ENCODE measurements around the gene IMMP2L. TPM values are rescaled to one million over a fixed set of nuclear protein-coding genes. Genes with fewer than 3 reads are reported as not detected.

Gene IMMP2L
- polyA plus RNA-seq, 3 donors: 41.3 to 49.8 (median 43.0) TPM

GRCh38 chr7:110898516-110898915, 663.8 kb downstream of the IMMP2L start:
- no peak for DNase-seq (ENCODE audit: extremely low read depth in 1 of 11, low read depth in 9 of 11, low spot score in 4 of 11)

DNA sequence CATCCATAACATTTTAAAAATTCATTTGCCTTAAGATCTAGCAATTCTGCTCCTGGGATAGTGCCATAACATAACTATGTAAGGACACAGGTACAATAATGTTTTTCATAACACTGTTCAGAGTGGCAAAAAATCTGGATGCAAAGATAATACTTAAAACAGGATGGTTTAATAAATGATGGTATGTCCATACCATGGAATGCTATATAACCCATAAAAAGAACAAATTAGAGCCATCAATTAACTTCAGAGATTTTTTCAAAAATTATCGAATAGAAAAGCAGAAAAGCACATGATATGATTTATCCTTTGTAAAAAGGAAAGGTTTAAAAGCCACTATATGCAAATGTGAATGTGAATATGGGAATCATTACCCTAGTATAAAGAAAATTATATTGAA, 664.8 kb downstream of the IMMP2L start:
- no peak for DNase-seq (ENCODE audit: extremely low read depth in 1 of 11, low read depth in 9 of 11, low spot score in 4 of 11)

DNA sequence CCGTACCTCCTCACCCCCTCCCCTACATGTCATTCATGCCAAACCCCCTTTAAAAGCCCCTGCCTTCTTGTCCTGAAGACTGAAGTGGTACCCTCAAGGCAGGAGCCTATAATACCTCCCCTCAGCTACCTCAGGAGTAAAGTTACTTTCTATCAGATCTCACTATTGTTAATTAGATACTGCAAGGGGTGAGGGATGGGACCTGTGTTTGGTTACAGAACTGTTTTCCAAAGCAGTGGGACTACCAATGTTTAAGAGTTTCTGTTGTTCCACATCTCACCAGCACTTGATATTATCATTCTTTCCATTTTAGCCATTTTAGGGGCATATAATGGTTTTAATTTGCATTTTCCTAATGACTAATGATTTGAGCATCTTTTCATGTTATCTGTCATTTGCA, 668.2 kb downstream of the IMMP2L start:
- DNase-seq (ENCODE audit: extremely low read depth in 1 of 11, low read depth in 9 of 11, low spot score in 4 of 11): no peak

- DNase-seq (ENCODE audit: extremely low read depth in 1 of 11, low read depth in 9 of 11, low spot score in 4 of 11): no peak
These were observed 671.1 kb downstream of the IMMP2L start for GRCh38 chr7:110891197-110891596.

GRCh38 chr7:110890101-110890500, 672.2 kb downstream of the IMMP2L start:
- no peak for DNase-seq (ENCODE audit: extremely low read depth in 1 of 11, low read depth in 9 of 11, low spot score in 4 of 11)

- no peak for DNase-seq (ENCODE audit: extremely low read depth in 1 of 11, low read depth in 9 of 11, low spot score in 4 of 11)
These were observed 673.0 kb downstream of the IMMP2L start for GRCh38 chr7:110889335-110889734.

- DNase-seq (ENCODE audit: extremely low read depth in 1 of 11, low read depth in 9 of 11, low spot score in 4 of 11): peak in 5 of 11 donors; percentile 12 to 35 (median 17)
These were observed 673.7 kb downstream of the IMMP2L start for GRCh38 chr7:110888641-110889040.

DNA sequence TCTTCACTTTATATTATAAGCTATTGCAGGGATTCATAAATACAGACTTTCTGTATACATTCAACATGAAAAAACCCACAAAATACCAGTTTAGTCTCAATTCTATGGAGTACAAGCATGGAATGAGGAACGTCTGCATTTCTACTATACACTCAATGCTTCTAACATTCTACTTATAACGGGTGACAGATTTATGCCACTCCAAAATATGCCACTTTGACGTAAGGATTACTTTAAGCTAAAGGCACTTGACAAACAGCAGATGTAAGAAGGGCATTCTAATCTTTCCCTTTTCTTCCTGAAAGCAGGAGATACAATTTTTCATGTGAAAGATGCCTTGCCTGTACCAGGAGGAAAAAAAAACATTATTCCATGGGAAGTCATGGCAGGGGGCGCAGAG, 676.8 kb downstream of the IMMP2L start:
- no peak for DNase-seq (ENCODE audit: extremely low read depth in 1 of 11, low read depth in 9 of 11, low spot score in 4 of 11)

DNA sequence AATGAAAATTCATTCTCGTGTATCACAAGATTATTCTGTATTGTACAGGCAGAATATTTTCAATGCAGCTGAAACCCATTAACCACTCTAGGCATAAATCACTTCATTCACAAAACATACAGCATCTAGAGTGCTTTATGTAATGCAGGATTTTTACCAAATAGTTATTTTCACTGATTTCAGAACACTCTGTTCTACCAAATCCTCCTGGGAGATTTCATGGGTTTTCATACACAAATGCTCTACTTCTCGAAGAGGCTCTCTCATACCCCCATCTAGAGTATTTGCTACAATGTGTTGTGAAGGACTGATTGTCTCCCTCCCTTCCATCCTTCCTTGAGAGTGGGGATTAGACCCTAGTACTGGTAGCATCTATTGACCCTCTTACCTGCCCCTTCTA, 680.6 kb downstream of the IMMP2L start:
- no peak for DNase-seq (ENCODE audit: extremely low read depth in 1 of 11, low read depth in 9 of 11, low spot score in 4 of 11)

DNA sequence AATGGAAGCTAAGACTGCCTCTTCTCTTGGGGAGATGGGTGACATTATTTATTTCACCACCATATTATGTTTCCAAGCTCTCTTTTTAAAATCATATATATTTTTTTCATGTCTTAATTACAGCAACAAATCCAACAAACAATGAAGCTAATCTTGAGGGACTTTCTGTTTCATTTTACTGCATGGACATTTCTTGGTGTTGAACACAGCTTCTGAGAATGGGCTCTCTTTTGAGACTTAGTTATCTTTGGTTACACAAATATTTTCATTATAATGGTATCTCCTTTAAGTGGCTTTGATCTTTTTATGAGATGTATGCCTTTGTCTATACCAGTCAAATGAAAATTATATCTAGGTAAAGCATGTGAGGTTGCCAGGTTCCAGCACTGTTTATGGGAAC, 681.3 kb downstream of the IMMP2L start:
- DNase-seq (ENCODE audit: extremely low read depth in 1 of 11, low read depth in 9 of 11, low spot score in 4 of 11): no peak

DNA sequence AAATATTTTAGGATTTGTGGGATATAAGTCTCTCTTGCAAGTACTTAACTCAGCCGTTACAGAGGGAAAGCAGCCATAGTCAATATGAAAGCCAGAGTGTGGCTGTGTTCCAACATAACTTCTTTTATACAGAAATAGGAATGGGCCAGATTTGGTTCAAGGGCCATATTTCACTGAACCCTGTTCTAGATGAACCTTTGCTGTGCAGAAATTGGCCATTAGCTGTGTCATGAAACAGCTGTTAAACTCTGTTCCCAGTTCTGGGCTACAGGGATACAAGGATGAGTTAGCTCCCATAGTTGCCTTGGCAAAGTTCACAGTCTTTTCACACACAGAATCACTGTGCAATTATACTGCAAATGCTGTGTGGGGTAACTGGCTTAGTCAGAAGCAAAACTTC, 685.3 kb downstream of the IMMP2L start:
- DNase-seq (ENCODE audit: extremely low read depth in 1 of 11, low read depth in 9 of 11, low spot score in 4 of 11): peak; percentile 8 to 58 (median 32)

GRCh38 chr7:110875346-110875745, 686.9 kb downstream of the IMMP2L start:
- no peak for DNase-seq (ENCODE audit: extremely low read depth in 1 of 11, low read depth in 9 of 11, low spot score in 4 of 11)

DNA sequence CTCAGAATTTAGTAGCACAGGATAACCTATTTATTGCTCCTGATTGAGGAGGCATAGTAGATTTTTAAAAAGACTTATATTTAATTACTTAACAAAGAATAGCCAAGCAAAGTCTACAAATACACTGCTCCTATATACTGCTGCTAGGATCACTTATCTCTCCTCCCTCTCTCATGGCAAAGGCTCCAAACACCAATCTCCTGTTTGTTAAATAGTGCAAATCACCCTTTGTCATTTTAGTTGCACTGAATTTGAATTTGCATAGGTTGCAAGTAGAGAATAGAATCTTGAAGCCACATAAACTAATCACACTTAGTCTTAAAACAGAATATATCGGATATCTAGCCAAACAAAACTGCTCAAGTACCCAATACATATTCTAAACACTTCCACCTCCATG, 690.4 kb downstream of the IMMP2L start:
- no peak for DNase-seq (ENCODE audit: extremely low read depth in 1 of 11, low read depth in 9 of 11, low spot score in 4 of 11)

DNA sequence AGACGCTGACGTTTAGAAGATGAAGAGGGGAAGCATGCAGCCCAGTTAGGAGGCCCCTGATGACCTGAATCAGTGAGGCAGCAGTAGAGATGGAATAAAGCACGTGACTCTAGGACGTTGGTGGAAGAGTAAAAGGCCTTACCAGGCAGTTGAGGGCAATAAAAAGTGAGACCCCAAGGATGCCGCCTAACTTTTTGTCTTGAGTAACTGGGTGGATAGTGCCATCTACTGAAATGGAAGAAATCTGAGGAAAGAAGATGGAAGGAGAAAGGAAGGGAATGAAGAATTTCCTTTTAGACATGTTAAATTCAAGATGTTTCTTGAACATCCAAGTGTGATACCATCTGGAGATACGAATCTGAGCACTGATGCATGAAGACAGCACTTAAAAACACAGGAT, 691.4 kb downstream of the IMMP2L start:
- no peak for DNase-seq (ENCODE audit: extremely low read depth in 1 of 11, low read depth in 9 of 11, low spot score in 4 of 11)

GRCh38 chr7:110868458-110868857, 693.8 kb downstream of the IMMP2L start:
- DNase-seq (ENCODE audit: extremely low read depth in 1 of 11, low read depth in 9 of 11, low spot score in 4 of 11): no peak

DNA sequence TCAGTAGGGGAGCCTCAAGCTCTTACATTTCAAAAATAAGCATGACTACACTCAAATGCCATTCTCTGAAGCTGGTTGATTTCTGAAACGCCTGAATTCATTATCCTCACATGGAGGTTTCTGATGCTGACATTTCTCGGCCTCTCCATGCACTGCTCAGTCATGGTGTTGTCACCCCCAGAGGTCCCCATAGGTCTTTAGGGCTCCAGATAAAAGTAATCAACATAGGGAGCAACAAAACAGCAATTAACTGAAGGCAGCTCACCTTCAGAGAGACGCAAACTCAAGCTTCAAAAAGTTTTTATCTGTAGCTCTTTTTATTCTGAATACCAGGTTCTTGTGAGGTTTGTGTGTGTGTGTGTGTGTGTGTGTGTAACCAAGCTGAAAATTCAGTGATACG, 694.5 kb downstream of the IMMP2L start:
- no peak for DNase-seq (ENCODE audit: extremely low read depth in 1 of 11, low read depth in 9 of 11, low spot score in 4 of 11)

- DNase-seq (ENCODE audit: extremely low read depth in 1 of 11, low read depth in 9 of 11, low spot score in 4 of 11): no peak
These were observed 699.0 kb downstream of the IMMP2L start for GRCh38 chr7:110863258-110863657.

GRCh38 chr7:110861163-110861562, 701.1 kb downstream of the IMMP2L start:
- no peak for DNase-seq (ENCODE audit: extremely low read depth in 1 of 11, low read depth in 9 of 11, low spot score in 4 of 11)

GRCh38 chr7:110857106-110857505, 705.2 kb downstream of the IMMP2L start:
- DNase-seq (ENCODE audit: extremely low read depth in 1 of 11, low read depth in 9 of 11, low spot score in 4 of 11): no peak

GRCh38 chr7:110856704-110857103, 705.6 kb downstream of the IMMP2L start:
- no peak for DNase-seq (ENCODE audit: extremely low read depth in 1 of 11, low read depth in 9 of 11, low spot score in 4 of 11)

DNA sequence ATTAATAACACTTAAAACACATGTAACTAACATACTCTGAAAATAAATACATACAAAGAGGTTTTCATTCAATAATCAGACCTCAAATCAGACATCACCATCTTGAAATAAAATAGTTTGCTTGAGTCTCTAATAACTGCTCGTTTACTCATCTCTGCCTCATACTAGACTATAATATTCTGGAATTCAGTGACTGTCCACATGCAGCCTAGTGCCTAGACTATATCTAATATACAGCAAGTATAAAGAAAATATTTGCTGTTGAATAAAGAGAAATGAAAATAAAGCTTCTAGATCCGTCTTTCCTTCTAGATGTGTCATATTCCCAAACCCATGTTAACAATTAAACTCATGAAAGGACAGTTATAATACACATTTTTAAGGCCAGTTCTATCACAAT, 707.6 kb downstream of the IMMP2L start:
- DNase-seq (ENCODE audit: extremely low read depth in 1 of 11, low read depth in 9 of 11, low spot score in 4 of 11): no peak

GRCh38 chr7:110854166-110854565, 708.1 kb downstream of the IMMP2L start:
- DNase-seq (ENCODE audit: extremely low read depth in 1 of 11, low read depth in 9 of 11, low spot score in 4 of 11): no peak

All from renal cortex interstitium (tissue), 11 donors.